NCI-H1436 (cell line): ENCODE measurements around the gene ZBTB26.
A peak's percentile ranks its signal among the peaks of the same experiment; 100 is the strongest.
"Not testable (repeated sequence)": the region's sequence is repeated elsewhere in the genome, so short reads cannot be mapped to it uniquely, and the experiment has no call there.

ENCODE experiments used
- DNase-seq: peaks from one replicate; lab custom pipeline; 2025; lab: John Stamatoyannopoulos, UW

ZBTB26 gene

DNA sequence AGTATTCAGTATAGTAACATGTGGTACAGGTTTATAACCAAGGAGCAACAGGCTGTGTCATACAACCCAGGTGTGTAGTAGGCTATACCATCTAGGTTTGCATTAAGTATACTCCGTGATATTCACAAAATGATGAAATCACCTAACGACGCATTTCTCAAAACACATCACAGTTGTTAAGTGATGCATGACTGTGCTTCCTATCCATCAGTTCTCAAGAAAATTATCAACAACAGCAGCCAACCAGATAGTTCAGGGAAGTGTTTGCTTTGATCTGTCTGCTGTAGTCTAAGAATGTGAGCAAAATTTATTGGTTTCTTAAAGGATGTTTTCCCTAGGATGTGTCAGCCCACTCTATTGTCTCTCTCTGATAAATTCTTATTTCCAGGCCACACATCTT is 7.4 kb downstream of the ZBTB26 start:
- no peak for DNase-seq

- DNase-seq, result no peak
Observed at GRCh38 chr9:122922713-122923112, 8.6 kb downstream of the ZBTB26 start.

GRCh38 chr9:122918310-122918709 is 13.0 kb downstream of the ZBTB26 start:
- no peak for DNase-seq

GRCh38 chr9:122912964-122913673 is 18.2 kb downstream of the ZBTB26 start, which contains the start of gene ZBTB6:
Gene ZBTB6, minus strand, starts transcription at chr9:122913323. Its CDS starts 1,251 bp downstream, at chr9:122912072.
- peak; percentile 70 for DNase-seq

DNA sequence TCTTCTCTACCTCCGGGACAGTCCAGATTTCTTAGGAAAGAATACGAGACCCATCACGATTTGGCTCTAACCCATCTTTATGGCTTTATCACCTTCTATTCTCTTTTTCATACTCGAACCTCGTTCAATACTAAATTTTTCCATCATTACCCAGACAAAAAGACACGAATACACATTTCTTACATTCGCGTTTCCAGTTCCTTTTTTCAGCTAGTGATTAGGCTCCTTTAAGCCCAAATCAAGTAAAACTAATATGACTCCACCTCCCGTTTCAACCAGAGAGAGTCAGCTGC is 18.7 kb downstream of the ZBTB26 start:
- DNase-seq, result no peak

DNA sequence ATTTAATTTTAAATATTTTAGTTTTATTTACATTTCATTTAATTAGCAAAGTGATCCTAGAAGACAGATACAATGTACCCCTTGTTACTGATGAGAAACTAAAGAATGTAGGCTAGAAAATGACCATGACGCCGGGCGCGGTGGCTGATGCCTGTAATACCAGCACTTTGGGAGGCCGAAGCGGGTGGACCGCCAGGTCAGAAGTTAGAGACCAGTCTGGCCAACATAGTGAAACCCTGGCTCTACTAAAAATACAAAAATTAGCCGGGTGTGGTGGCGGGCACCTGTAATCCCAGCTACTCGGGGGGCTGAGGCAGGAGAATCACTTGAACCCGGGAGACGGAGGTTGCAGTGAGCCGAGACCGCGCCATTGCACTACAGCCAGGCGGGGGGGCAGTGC is 25.2 kb downstream of the ZBTB26 start:
- DNase-seq, result not testable (repeated sequence)

- DNase-seq, result peak; percentile 100
Observed at GRCh38 chr9:122904823-122905710, 26.2 kb downstream of the ZBTB26 start, which contains the start of gene RC3H2. Gene RC3H2, minus strand, starts transcription at chr9:122905359. Its CDS starts 7,850 bp downstream, at chr9:122897509.

DNA sequence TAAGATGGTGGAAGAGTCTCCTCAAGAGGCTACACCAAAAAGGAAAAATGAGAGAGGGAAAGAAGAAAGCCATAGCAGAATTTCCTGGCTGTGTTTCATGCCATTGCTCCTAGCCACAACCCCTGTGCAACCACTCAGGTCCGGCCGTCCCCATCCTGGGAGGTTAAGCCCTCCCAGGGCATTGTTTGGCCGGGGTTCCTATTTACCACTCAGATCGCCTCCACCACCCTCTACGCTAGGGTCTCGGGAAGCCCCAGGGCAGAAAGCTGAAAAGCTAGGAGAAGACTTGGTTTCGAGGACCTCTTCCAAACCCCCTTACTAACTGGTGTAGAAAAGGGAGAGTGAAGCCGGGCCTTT is 26.9 kb downstream of the ZBTB26 start:
- DNase-seq, result peak; percentile 2

DNA sequence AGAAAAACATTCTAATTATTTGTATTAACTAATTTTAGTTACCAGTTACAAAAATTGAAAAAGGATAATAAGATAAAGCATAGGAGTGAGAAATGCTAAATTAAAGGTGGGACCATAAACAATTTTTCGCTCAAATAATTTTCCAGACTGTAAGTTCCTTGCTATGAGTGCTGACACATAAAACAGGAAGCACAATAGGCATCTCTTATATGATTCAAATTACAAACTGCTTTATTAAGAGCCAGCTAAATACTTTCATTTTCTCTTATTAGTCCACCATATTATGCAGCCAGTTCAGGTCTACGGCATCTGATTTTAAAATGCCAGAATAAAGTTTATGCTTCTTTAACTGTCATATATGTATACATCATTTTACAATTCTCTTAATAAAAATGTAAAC is 30.5 kb downstream of the ZBTB26 start:
- no peak for DNase-seq

GRCh38 chr9:122897969-122898368 is 33.3 kb downstream of the ZBTB26 start:
- no peak for DNase-seq

GRCh38 chr9:122888480-122888879 is 42.8 kb downstream of the ZBTB26 start:
- DNase-seq, result no peak

GRCh38 chr9:122883125-122883524 is 48.2 kb downstream of the ZBTB26 start:
- no peak for DNase-seq

DNA sequence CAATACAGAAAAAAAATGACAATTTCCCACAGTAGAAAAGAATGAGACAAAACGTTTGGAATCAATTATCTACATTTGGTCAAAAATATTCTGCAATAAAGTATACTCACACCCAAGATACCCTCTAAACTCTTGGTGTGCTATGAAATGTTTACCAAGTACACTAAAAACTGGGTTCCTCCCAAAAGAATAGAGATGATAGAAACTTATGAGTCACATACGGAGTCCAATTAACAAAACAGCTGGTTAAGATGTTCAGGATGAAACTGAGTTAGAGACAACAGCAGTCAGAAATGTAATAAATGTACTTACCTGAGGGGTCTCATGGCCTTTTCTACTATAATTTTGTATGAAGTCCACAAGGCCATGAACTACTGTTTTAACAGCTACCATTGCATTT is 51.9 kb downstream of the ZBTB26 start:
- no peak for DNase-seq

DNA sequence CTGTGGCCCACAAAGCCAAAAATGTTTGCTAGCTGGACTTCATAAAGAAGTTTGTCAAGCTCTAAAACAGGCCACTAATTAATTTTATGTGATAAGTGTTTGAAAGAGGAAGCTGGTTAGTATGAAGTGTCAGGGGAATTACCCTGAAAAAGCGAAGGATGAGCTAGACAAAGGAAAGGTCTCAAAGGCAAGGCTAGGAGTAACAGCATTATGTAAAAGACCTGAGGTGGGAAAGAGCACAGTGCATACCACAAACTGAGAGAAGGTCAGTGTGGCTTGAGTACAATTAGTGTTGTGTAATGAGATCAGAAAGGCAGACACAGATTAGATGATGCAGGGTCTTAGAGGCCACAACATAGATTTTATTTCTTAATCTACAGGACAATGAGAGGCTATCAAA is 55.8 kb downstream of the ZBTB26 start:
- DNase-seq, result no peak

DNA sequence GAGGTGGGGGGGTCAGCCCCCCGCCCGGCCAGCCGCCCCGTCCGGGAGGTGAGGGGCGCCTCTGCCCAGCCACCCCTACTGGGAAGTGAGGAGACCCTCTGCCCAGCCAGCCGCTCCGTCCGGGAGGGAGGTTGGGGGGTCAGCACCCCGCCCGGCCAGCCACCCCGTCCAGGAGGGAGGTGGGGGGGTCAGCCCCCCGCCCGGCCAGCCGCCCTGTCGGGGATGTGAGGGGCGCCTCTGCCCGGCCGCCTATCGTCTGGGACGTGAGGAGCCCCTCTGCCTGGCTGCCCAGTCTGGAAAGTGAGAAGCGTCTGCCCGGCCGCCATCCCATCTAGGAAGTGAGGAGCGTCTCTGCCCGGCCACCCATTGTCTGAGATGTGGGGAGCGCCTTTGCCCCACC is 64.0 kb downstream of the ZBTB26 start:
- not testable (repeated sequence) for DNase-seq

GRCh38 chr9:122866079-122866478 is 65.2 kb downstream of the ZBTB26 start:
- no peak for DNase-seq
